SU-DHL-6 (cell line): ENCODE data around the gene NELL1.

Source experiments
- CTCF ChIP-seq: fragments of 200-600 bp; sonication (generic); IDR thresholded peaks from one replicate; pipeline ENCODE4 v1.5.1; 2017; ENCODE audit warnings: antibody characterized with exemption, mild to moderate bottlenecking, low read length, moderate library complexity; ENCODE audit not compliant: insufficient read depth, poor library complexity, severe bottlenecking
- EZH2phosphoT487 ChIP-seq: fragments of 200-600 bp; sonication (generic), shearing (Covaris generic); conservative IDR thresholded peaks from 2 replicates; pipeline ENCODE4 v1.6.1; 2018; ENCODE audit warnings: mild to moderate bottlenecking, antibody characterized with exemption, low read length, moderate library complexity, mixed read lengths

GRCh38 chr11:21257461-21257860 is 588.1 kb downstream of the NELL1 start:
- TF ChIP-seq CTCF (no peak), EZH2phosphoT487 (no peak)
